Vagina (tissue), 2 donors: Measurements from ENCODE around the gene C12orf60. TPM values are rescaled to one million over a fixed set of nuclear protein-coding genes. Genes with fewer than 3 reads are reported as not detected.

Experiments
- DNase-seq, 2 donors: peaks; one replicate each; pipeline ENCODE4 v3.0.0-alpha.2; 2017; ENCODE audit errors: extremely low spot score in 2 of 2
- H3K27ac ChIP-seq: fragments of 200-600 bp; sonication (generic); one replicate; pipeline ENCODE4 v1.5.1; 2019
- H3K27me3 ChIP-seq: fragments of 200-600 bp; sonication (generic); one replicate; pipeline ENCODE4 v1.5.1; 2019
- H3K36me3 ChIP-seq, 2 donors: fragments of 200-600 bp; sonication (generic); one replicate each; pipeline ENCODE4 v1.5.1; 2017 to 2019
- H3K4me1 ChIP-seq: fragments of 200-600 bp; sonication (generic); one replicate; pipeline ENCODE4 v1.5.1; 2019
- H3K4me3 ChIP-seq, 2 donors: fragments of 200-600 bp; sonication (generic); 1 replicate in 1 of 2; 2 replicates in 1 of 2; pipeline ENCODE4 v1.5.1; 2016 to 2019
- H3K9me3 ChIP-seq: fragments of 200-600 bp; sonication (generic); one replicate; pipeline ENCODE4 v1.5.1; 2019
- POLR2A ChIP-seq, 2 donors: fragments of 450-650 bp; IDR thresholded peaks; one replicate each; pipeline ENCODE4 v1.6.1; 2017; ENCODE audit warnings: antibody characterized with exemption in 2 of 2, mild to moderate bottlenecking in 2 of 2, moderate library complexity in 2 of 2
- POLR2AphosphoS5 ChIP-seq, 2 donors: sonication (generic); formaldehyde crosslinking; IDR thresholded peaks; one replicate each; pipeline ENCODE4 v1.9.0; 2017; ENCODE audit warnings: antibody characterized with exemption in 2 of 2, mild to moderate bottlenecking in 2 of 2, low read depth in 1 of 2; ENCODE audit not compliant: insufficient read depth in 1 of 2
- intact Hi-C: fragments of 100-400 bp; cut with DNase I; formaldehyde crosslinking; loops from one replicate; pipeline ENCODE4 v1.15.1; 2023
- total RNA-seq: library from RNA; depleted of rRNA; stranded (reverse); fragments of >200 nt; gene quantifications from one replicate; pipeline ENCODE4 v1.2.3, GENCODE V29; 2016
- TF ChIP-seq, protein P1 (sequence below), 3 experiments: fragments of 450-650 bp in 2 of 3; fragments of 200-600 bp in 1 of 3; sonication (generic) in 1 of 3; IDR thresholded peaks; one replicate each; pipeline ENCODE4 v1.5.1; 2017 to 2019; ENCODE audit warnings: antibody characterized with exemption in 3 of 3, mild to moderate bottlenecking in 2 of 3, moderate library complexity in 2 of 3

The C12orf60 gene
- total RNA-seq, 1 donor from 2014 or later, result 0.74 TPM

DNA sequence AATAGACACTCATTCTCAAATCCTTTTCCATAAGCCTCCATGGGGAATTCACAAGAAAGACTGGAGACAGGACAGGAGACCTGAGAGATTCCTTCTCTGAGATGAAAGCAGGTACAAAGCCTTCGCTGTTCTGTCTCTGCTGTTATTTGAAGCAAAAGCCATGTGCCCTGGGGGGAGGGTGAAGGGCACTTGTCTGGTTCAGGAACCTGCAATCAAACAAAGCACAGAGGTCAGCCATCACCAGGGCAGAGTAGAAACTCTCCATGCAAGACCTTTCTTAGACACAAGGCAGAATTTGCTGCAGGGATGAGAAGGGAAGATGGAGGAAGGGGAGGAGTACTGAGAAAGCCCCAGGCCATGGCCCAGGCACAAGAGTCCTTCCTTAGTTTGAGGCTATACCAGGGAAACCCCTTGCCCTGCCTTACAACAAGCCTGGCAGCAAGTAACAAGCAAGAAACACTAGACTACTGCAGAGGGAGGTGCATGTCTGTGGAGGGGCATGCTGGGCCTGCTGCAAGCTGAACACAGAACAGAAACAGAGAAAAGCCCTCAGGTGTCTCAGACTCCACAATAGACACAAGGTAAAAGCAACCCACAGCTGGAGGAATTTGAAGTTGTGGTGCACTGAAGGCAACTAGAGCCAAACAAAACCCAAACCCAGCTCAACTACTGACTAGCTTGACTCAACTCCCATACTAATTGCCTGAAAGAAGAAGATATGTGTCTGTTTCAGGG is 47.6 kb downstream of the C12orf60 start:
- Histone ChIP-seq H3K27ac (peak overlapping the region; percentile 4), H3K9me3 (no peaks in the 10 kb centered on the region), H3K4me1 (peaks cover 41% of the 10 kb centered on the region), H3K36me3 (no peaks in the 10 kb centered on the region), H3K27me3 (no peaks in the 10 kb centered on the region), H3K4me3 (no peak overlapping the region)
- no peak for TF ChIP-seq POLR2A (IDR thresholded peaks at IDR 0.05)
- TF ChIP-seq, protein P1, sequence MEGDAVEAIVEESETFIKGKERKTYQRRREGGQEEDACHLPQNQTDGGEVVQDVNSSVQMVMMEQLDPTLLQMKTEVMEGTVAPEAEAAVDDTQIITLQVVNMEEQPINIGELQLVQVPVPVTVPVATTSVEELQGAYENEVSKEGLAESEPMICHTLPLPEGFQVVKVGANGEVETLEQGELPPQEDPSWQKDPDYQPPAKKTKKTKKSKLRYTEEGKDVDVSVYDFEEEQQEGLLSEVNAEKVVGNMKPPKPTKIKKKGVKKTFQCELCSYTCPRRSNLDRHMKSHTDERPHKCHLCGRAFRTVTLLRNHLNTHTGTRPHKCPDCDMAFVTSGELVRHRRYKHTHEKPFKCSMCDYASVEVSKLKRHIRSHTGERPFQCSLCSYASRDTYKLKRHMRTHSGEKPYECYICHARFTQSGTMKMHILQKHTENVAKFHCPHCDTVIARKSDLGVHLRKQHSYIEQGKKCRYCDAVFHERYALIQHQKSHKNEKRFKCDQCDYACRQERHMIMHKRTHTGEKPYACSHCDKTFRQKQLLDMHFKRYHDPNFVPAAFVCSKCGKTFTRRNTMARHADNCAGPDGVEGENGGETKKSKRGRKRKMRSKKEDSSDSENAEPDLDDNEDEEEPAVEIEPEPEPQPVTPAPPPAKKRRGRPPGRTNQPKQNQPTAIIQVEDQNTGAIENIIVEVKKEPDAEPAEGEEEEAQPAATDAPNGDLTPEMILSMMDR (IDR thresholded peaks at IDR 0.05), result no peak
- TF ChIP-seq POLR2AphosphoS5 (IDR thresholded peaks at IDR 0.05; ENCODE audit: insufficient read depth in 1 of 2, low read depth in 1 of 2), result no peak
- no peak for DNase-seq
- intact Hi-C loops, result no loop called here

DNA sequence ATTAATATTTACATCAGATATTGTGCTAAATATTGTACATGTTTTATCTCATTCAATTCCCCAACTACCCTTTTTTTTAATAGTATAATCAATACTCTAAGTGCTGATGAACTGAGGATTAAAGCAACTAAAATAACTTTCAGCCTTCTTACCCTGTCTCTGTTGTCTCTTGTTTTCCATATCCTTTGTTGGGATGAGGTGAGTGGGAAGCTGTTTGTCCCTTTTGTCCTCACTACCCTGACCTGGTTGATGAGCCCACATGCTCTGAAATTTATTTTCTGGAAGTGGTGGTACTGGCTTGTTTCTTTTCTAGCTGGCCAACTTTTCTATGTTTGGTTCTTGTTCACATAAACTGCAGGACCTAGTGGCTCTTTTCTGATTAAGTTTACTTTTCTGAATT is 49.4 kb downstream of the C12orf60 start:
- no peaks in the 10 kb centered on the region for H3K9me3 ChIP-seq
- H3K36me3 ChIP-seq, result no peaks in the 10 kb centered on the region
- TF ChIP-seq, protein P1 (IDR thresholded peaks at IDR 0.05), result no peak
- TF ChIP-seq POLR2AphosphoS5 (IDR thresholded peaks at IDR 0.05; ENCODE audit: insufficient read depth in 1 of 2, low read depth in 1 of 2) (no peak), POLR2A (IDR thresholded peaks at IDR 0.05) (no peak)
- H3K27me3 ChIP-seq, result no peaks in the 10 kb centered on the region
- no peak overlapping the region for H3K4me3 ChIP-seq
- no peak overlapping the region for H3K27ac ChIP-seq
- no peak for DNase-seq
- H3K4me1 ChIP-seq, result peaks cover 28% of the 10 kb centered on the region
- intact Hi-C loops, result no loop called here

DNA sequence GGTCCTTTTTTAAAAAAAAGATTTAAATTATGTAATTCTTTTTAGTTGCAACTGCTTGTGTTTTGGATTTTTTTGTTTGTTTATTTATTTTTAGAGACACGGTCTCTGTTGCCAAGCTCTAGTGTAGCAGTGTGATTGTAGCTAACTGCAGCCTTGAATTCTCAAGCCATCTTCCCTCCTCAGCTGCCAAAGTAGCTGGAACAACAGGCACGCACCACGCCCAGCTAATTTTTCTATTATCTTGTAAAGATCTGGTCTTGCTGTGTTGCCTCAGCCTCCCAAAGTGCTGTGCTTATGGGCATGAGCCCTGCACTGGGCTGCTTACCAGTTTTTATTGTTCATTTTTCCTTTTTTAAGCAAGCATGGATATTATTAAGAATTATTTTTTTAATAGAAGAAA is 50.5 kb downstream of the C12orf60 start:
- Histone ChIP-seq H3K4me3 (no peak overlapping the region), H3K27me3 (no peaks in the 10 kb centered on the region), H3K27ac (peak overlapping the region; percentile 56), H3K9me3 (no peaks in the 10 kb centered on the region), H3K36me3 (no peaks in the 10 kb centered on the region), H3K4me1 (peaks cover 22% of the 10 kb centered on the region)
- no peak for DNase-seq
- intact Hi-C loops, result no loop called here
- no peak for TF ChIP-seq POLR2AphosphoS5 (IDR thresholded peaks at IDR 0.05; ENCODE audit: insufficient read depth in 1 of 2, low read depth in 1 of 2)
- TF ChIP-seq POLR2A (IDR thresholded peaks at IDR 0.05), result no peak
- TF ChIP-seq, protein P1 (IDR thresholded peaks at IDR 0.05), result no peak

DNA sequence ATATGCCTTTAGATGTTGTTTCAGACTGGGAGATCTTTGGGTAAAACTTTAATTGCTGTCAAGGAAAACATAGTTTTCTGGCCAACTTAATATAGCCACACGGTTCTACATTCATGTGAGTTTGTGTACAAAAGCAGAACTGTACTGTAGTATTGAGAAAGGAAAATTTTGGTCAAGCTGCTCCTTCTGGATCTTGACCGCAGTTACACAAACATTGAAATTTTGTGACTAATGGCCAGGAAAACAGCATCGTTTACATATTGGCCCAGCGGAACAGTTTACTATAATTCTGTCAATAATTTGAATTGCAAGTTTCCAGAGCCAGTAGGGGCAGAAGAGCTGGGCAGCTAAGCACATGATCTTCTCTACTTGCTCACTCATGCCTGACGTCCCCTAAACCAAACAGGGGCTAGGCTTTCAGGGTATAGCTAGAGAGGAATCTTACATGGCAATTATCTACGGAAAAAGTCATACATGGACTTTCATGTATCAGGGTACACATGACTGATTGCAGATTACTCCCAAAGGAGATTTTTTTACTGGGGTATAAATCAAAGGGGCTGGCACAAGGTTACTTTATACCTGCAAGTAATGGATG is 51.2 kb downstream of the C12orf60 start:
- peaks cover 16% of the 10 kb centered on the region for H3K4me1 ChIP-seq
- no peak for DNase-seq
- H3K27ac ChIP-seq, result peak overlapping the region; percentile 15
- no peaks in the 10 kb centered on the region for H3K9me3 ChIP-seq
- TF ChIP-seq POLR2AphosphoS5 (IDR thresholded peaks at IDR 0.05; ENCODE audit: insufficient read depth in 1 of 2, low read depth in 1 of 2) (no peak), POLR2A (IDR thresholded peaks at IDR 0.05) (no peak)
- TF ChIP-seq, protein P1 (IDR thresholded peaks at IDR 0.05), result no peak
- H3K4me3 ChIP-seq, result no peak overlapping the region
- no peaks in the 10 kb centered on the region for H3K27me3 ChIP-seq
- no peaks in the 10 kb centered on the region for H3K36me3 ChIP-seq
- intact Hi-C loops, result no loop called here

DNA sequence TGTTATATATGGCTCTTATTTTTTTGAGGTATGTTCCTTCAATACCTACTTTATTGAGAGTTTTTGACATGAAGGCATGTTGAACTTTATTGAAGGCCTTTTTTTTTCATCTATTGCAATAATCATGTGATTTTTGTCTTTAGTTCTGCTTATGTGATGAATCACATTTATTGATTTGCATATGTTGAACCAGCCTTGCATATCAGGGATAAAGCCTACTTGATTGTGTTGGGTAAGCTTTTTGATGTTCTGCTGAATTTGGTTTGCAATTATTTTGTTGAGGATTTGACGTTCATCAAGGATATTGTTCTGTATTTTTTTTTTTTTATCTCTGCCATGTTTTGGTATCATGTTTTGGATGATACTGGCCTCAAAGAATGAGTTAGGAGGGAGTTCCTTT is 55.0 kb downstream of the C12orf60 start:
- Histone ChIP-seq H3K9me3 (no peaks in the 10 kb centered on the region), H3K27ac (no peak overlapping the region), H3K4me3 (no peak overlapping the region), H3K36me3 (no peaks in the 10 kb centered on the region), H3K27me3 (no peaks in the 10 kb centered on the region), H3K4me1 (peaks cover 7% of the 10 kb centered on the region)
- DNase-seq, result no peak
- intact Hi-C loops, result no loop called here
- TF ChIP-seq POLR2AphosphoS5 (IDR thresholded peaks at IDR 0.05; ENCODE audit: insufficient read depth in 1 of 2, low read depth in 1 of 2) (no peak), POLR2A (IDR thresholded peaks at IDR 0.05) (no peak)
- TF ChIP-seq, protein P1 (IDR thresholded peaks at IDR 0.05), result no peak
